T-helper 17 cell (primary cell): ENCODE measurements around the gene FRMD4A. TPM values are rescaled to one million over a fixed set of nuclear protein-coding genes. Genes with fewer than 3 reads are reported as not detected.
A peak's percentile ranks its signal among the peaks of the same experiment; 100 is the strongest.

Source experiments
- ATAC-seq: fragments of 150-1000 bp; cut with Tn5 transposase; 2 replicates; pipeline ENCODE4 v1.10.0; 2021; ENCODE audit warnings: mild to moderate bottlenecking, moderate library complexity
- DNase-seq, 3 donors: peaks; one replicate each; pipeline versions ENCODE4 v3.0.0 to v3.0.0-alpha.2; 2020 to 2021
- H3K9me3 ChIP-seq: one replicate; pipeline ENCODE4 v1.7.0; 2013; ENCODE audit warnings: low read length, mild to moderate bottlenecking; ENCODE audit not compliant: control insufficient read depth, poor library complexity, severe bottlenecking
- H3K27ac Mint-ChIP-seq: one replicate; pipeline ENCODE4 v1.8.0; 2022; ENCODE audit warnings: mild to moderate bottlenecking, moderate library complexity, mixed read lengths
- H3K27me3 Mint-ChIP-seq: one replicate; pipeline ENCODE4 v1.8.0; 2022; ENCODE audit warnings: mixed read lengths
- H3K36me3 Mint-ChIP-seq: one replicate; pipeline ENCODE4 v1.8.0; 2022; ENCODE audit warnings: low read depth, mixed read lengths
- H3K4me1 Mint-ChIP-seq: one replicate; pipeline ENCODE4 v1.8.0; 2022; ENCODE audit warnings: mild to moderate bottlenecking, mixed read lengths
- H3K4me3 Mint-ChIP-seq: one replicate; pipeline ENCODE4 v1.8.0; 2022; ENCODE audit warnings: mild to moderate bottlenecking, moderate library complexity, mixed read lengths
- total RNA-seq, 4 donors: library from RNA in 2 of 4; stranded (reverse) in 2 of 4; gene quantifications; one replicate each; pipeline ENCODE4 v1.2.3 and lab custom pipeline; 2022 to 2026

Gene FRMD4A
- total RNA-seq, 2 donors from 2014 or later, result 1.3 to 2.7 TPM

DNA sequence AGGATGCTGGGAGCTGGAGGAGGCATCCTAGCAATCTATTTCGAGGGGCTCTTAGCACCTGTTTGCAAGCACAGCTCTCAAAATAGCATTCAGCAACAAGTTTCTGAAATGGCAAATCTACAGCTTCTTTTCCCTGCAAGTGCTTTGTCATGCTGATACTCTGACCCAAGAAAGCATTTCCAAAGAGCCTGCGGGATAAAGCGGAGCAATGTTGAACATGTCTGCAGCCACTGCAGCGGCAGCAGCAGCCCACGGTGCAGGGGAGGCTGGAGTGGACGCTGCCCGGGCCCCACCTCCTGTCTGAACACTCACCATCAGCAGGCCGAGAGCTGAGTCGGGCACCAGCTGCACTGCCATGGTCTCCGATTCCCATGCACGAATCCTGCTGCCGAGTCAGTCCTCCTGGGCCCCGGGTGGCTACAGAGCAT, 964 bp downstream of the FRMD4A start:
- Mint-ChIP-seq H3K27ac (no peak overlapping the region), H3K4me1 (no peaks in the 10 kb centered on the region), H3K27me3 (peaks cover 60% of the 10 kb centered on the region), H3K36me3 (no peaks in the 10 kb centered on the region), H3K4me3 (no peak overlapping the region)
- ATAC-seq (no peak), DNase-seq (no peak)
- no peaks in the 10 kb centered on the region for H3K9me3 ChIP-seq

GRCh38 chr10:14328881-14329672, 1.6 kb downstream of the FRMD4A start:
- Mint-ChIP-seq H3K4me3 (no peak overlapping the region), H3K4me1 (no peaks in the 10 kb centered on the region), H3K36me3 (no peaks in the 10 kb centered on the region), H3K27ac (no peak overlapping the region), H3K27me3 (peaks cover 60% of the 10 kb centered on the region)
- ATAC-seq (no peak), DNase-seq (no peak)
- H3K9me3 ChIP-seq, result no peaks in the 10 kb centered on the region

GRCh38 chr10:14327527-14327926, 3.2 kb downstream of the FRMD4A start:
- DNase-seq (no peak), ATAC-seq (no peak)
- H3K9me3 ChIP-seq, result no peaks in the 10 kb centered on the region
- no peak overlapping the region for H3K27ac Mint-ChIP-seq
- no peaks in the 10 kb centered on the region for H3K4me1 Mint-ChIP-seq
- no peak overlapping the region for H3K4me3 Mint-ChIP-seq
- H3K36me3 Mint-ChIP-seq, result no peaks in the 10 kb centered on the region
- peaks cover 53% of the 10 kb centered on the region for H3K27me3 Mint-ChIP-seq

DNA sequence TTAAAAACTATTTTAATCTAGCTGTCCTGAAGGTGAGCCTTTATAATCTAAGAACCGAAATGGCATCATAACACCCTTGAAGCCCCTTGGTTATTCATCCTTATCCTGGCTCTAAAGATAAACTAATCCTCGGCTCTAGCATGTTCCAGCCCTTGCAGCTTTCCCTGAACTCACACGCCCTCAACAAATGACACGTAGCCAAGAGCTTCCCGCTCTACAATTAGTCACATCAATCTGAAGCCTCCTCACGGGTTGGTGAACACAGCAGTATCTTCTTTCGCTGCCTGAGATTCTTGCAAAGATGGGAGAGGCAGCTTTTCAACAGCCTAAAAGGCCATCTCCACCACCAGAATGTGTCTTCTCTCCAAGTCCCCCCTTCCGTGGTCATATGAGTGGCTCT, 4.1 kb downstream of the FRMD4A start:
- H3K4me3 Mint-ChIP-seq, result no peak overlapping the region
- H3K27me3 Mint-ChIP-seq, result peaks cover 53% of the 10 kb centered on the region
- ATAC-seq (no peak), DNase-seq (no peak)
- H3K9me3 ChIP-seq, result no peaks in the 10 kb centered on the region
- H3K4me1 Mint-ChIP-seq, result no peaks in the 10 kb centered on the region
- no peak overlapping the region for H3K27ac Mint-ChIP-seq
- H3K36me3 Mint-ChIP-seq, result no peaks in the 10 kb centered on the region

- no peaks in the 10 kb centered on the region for H3K9me3 ChIP-seq
- Mint-ChIP-seq H3K4me3 (no peak overlapping the region), H3K4me1 (no peaks in the 10 kb centered on the region), H3K27me3 (peaks cover 49% of the 10 kb centered on the region), H3K27ac (no peak overlapping the region), H3K36me3 (no peaks in the 10 kb centered on the region)
- peak in 2 of 3 donors; percentile 25 to 26 for DNase-seq
- no peak for ATAC-seq
These were observed 5.3 kb downstream of the FRMD4A start for GRCh38 chr10:14325325-14325955.

DNA sequence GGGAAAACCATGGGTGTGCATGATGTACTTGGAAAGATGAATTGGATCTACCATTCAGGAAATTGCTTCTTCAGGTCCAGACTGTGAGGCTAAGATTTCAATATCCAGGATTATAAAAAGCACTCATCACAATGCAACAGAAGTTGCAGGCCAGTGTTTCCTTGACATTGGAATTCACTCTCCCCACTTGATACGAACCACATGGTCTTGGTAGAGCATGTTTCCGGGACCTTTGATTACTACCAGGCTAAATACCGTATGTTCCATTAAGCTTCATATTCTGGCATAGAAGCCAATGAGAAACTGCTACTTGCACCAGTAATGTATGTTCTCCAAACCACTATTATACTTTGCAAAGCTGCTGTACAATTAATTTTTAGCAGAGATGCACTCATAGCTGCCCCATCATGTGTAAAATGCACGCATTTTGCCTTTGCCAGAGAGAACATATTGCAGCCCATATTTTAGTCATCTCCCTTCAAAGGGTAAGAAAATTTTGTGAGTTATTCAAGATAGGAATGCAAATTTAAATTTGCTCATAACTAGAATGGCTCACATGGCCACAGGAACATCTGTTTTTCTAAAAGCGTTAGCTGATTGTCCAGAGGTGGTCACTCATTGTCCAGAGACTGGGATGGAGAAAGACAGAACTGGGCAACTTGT, 8.1 kb downstream of the FRMD4A start:
- Mint-ChIP-seq H3K36me3 (peaks cover 5% of the 10 kb centered on the region), H3K4me1 (no peaks in the 10 kb centered on the region), H3K27me3 (peaks cover 43% of the 10 kb centered on the region), H3K4me3 (no peak overlapping the region), H3K27ac (no peak overlapping the region)
- no peaks in the 10 kb centered on the region for H3K9me3 ChIP-seq
- no peak for DNase-seq
- no peak for ATAC-seq

DNA sequence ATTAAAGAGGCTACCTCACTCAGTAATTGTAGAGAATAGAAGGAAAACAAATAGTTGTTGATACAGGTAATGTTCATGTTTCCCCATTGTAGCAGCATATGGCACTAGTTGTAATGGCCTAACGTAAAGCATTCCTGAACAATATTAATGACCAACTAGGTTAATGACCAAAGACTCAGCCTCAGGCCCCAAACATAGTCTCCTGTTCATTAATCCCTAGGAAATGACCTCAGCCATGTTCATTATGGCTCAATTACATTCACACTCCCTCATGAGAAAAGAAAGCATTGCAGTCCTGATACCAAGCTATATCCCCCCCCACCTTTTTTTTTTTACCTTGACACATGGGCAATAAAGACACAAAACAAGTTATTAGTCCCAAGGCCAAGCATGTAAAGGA, 12.7 kb downstream of the FRMD4A start:
- no peaks in the 10 kb centered on the region for H3K4me1 Mint-ChIP-seq
- H3K9me3 ChIP-seq, result no peaks in the 10 kb centered on the region
- H3K27me3 Mint-ChIP-seq, result peaks cover 59% of the 10 kb centered on the region
- ATAC-seq, result no peak
- H3K4me3 Mint-ChIP-seq, result no peak overlapping the region
- DNase-seq, result no peak
- H3K36me3 Mint-ChIP-seq, result peaks cover 14% of the 10 kb centered on the region
- H3K27ac Mint-ChIP-seq, result no peak overlapping the region

GRCh38 chr10:14312014-14312413, 18.7 kb downstream of the FRMD4A start:
- H3K36me3 Mint-ChIP-seq, result peaks cover 6% of the 10 kb centered on the region
- no peak overlapping the region for H3K27ac Mint-ChIP-seq
- ATAC-seq (no peak), DNase-seq (no peak)
- peaks cover 73% of the 10 kb centered on the region for H3K27me3 Mint-ChIP-seq
- no peak overlapping the region for H3K4me3 Mint-ChIP-seq
- no peaks in the 10 kb centered on the region for H3K9me3 ChIP-seq
- no peaks in the 10 kb centered on the region for H3K4me1 Mint-ChIP-seq

DNA sequence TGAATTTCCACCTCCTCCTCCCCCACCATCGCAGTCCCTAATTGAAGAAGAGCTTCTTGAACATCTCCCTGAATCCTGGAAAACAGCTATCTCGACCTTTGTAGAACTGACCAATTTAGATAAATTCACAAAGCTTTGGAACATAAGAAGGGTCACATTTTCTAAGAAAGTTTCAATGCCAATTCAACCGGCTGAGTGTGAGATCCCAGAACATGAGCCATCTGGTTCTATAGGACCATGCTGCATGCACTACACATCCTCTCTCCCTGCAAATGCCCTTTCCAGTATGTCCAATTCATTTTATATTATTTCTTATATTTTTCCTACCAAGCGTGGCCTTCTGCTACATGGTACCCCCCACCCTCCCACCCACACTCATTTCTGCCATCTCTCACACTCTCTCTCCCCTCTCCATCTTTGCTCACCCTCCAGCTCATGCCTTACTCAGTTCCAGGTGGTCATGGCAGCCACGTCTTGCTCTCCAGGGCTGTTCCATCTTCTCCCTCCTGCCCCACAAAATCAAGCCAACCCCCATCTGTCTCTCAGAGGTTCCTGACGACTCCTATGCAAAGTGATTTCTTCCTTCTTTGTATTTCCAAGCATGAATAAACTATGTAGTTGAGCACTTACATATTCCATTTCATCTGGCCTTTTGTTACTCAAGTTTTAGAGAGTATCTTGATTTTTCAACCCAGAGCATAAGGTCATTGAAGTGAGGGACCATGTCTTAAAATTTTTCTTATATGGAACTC, 19.3 kb downstream of the FRMD4A start:
- ATAC-seq (no peak), DNase-seq (no peak)
- Mint-ChIP-seq H3K4me3 (no peak overlapping the region), H3K4me1 (no peaks in the 10 kb centered on the region), H3K27ac (no peak overlapping the region), H3K36me3 (peaks cover 5% of the 10 kb centered on the region), H3K27me3 (peaks cover 67% of the 10 kb centered on the region)
- H3K9me3 ChIP-seq, result no peaks in the 10 kb centered on the region

DNA sequence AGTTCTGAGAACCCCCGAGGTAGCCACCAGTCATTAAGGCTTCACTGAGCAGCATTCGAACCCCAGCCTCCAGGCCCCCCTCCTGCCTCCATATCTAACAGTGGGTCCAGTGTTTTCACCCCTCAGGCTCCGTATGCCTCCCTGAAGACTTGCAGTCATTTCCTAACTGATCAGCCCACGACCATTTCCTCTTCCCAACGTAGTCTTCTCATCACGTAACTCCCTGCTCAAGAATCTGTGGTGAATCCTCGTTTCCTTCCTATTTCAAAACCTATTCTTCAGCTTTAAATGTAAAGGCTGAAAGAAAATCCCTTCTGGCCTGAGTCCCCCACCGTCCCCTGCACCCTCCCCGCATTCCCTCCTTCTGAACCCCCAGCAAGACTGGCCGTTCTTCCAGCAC, 21.1 kb downstream of the FRMD4A start:
- H3K9me3 ChIP-seq, result no peaks in the 10 kb centered on the region
- H3K27ac Mint-ChIP-seq, result no peak overlapping the region
- peaks cover 53% of the 10 kb centered on the region for H3K27me3 Mint-ChIP-seq
- DNase-seq (no peak), ATAC-seq (no peak)
- H3K4me3 Mint-ChIP-seq, result no peak overlapping the region
- peaks cover 1% of the 10 kb centered on the region for H3K36me3 Mint-ChIP-seq
- no peaks in the 10 kb centered on the region for H3K4me1 Mint-ChIP-seq

DNA sequence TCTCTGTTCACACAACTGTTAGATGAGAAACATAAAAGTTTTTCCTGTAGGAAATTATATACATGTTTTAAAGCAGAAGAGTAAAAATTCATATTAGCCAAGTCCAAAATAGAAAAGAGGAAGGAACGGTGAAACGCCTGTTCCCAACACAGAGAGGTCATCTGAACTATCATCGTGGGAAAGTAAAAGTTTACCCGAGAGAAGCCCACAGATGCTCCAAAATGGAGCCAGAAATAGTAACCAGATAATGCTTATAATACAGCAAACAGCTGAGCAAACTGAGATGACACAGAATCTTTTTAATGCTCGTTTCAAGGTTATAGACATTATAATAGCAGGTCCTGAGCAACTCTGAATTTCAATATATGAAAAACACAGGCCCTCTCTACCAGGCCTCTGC, 24.5 kb downstream of the FRMD4A start:
- no peak overlapping the region for H3K4me3 Mint-ChIP-seq
- no peak overlapping the region for H3K27ac Mint-ChIP-seq
- H3K36me3 Mint-ChIP-seq, result no peaks in the 10 kb centered on the region
- DNase-seq (no peak), ATAC-seq (no peak)
- H3K9me3 ChIP-seq, result no peaks in the 10 kb centered on the region
- peaks cover 55% of the 10 kb centered on the region for H3K27me3 Mint-ChIP-seq
- H3K4me1 Mint-ChIP-seq, result no peaks in the 10 kb centered on the region

DNA sequence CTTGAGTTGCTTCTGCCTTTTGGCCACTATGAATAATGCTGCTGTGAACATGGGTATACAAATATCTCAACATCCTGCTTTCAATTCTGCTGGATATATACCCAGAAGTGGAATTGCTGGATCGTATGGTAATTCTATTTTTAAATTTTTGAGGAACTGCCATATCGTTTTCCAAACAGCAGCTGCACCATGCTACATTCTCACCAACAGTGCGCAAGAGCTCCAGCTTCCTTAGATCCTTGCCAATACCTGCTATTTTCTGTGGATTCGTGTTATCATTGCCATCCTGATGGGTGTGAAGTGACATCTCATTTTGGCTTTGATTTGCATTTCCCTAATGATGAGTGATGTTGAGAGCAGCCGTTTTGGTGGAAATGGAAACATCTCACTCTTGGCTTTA, 26.7 kb downstream of the FRMD4A start:
- ATAC-seq (no peak), DNase-seq (no peak)
- H3K4me3 Mint-ChIP-seq, result no peak overlapping the region
- H3K4me1 Mint-ChIP-seq, result no peaks in the 10 kb centered on the region
- no peak overlapping the region for H3K27ac Mint-ChIP-seq
- no peaks in the 10 kb centered on the region for H3K9me3 ChIP-seq
- H3K36me3 Mint-ChIP-seq, result no peaks in the 10 kb centered on the region
- H3K27me3 Mint-ChIP-seq, result peaks cover 36% of the 10 kb centered on the region

DNA sequence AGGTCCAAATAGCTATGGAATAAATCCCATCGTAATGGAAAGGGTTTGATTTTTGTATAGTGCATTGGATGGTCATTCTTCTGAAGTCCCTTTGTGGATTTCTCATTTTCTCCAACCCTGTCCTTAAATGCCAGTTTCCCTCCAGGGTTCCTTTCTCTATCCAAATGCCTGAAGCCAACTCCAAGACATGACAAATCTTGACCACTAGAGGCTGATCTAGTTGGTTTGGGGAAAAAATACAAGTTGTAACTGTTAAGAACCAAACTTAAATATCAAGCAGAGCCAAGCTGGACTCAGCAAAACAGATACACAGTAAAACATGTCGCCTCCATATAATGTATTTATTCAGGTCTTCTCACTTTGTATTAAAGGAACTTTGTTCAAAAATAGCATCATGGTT, 28.7 kb downstream of the FRMD4A start:
- Mint-ChIP-seq H3K27ac (no peak overlapping the region), H3K36me3 (no peaks in the 10 kb centered on the region), H3K4me3 (no peak overlapping the region), H3K4me1 (no peaks in the 10 kb centered on the region), H3K27me3 (peaks cover 25% of the 10 kb centered on the region)
- H3K9me3 ChIP-seq, result no peaks in the 10 kb centered on the region
- DNase-seq (no peak), ATAC-seq (no peak)
